Kidney tubule cell (primary cell): ENCODE measurements around the gene MTCL3.
"Not testable (repeated sequence)": the region's sequence is repeated elsewhere in the genome, so short reads cannot be mapped to it uniquely, and the experiment has no call there.

Experiments
- DNase-seq: peaks from one replicate; pipeline ENCODE4 v3.0.0-alpha.2; 2018; ENCODE audit warnings: low spot score

Gene MTCL3

DNA sequence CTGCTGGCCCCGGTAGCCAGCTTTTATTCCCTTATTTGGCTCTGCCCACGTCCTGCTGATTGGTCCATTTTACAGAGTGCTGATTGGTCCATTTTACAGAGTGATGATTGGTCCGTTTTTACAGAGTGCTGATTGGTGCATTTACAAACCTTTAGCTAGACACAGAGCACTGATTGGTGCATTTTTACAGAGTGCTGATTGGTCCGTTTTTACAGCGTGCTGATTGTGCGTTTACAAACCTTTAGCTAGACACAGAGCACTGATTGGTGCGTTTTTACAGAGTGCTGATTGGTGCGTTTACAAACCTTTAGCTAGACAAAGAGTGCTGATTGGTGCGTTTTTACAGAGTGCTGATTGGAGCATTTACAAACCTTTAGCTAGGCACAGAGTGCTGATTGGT lies 90.6 kb downstream of the MTCL3 start:
- not testable (repeated sequence) for DNase-seq

DNA sequence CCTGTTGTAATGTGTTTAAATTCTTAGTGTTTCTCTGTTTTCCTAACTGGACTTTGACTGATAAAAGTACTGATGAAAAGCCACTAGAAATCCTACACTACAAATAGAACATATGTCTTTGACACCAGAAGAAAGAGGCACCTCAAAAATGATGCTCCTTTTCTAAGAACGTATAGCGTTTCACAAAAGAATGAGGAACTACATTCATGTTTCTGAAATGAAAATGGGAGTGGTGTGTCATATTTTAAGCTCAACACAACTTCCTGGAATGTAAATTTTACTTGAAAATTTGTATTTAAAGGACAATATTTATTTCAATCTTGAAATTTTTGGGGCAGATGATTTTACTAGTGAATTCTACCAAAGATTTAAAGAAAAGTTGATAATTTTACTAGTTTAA lies 95.2 kb downstream of the MTCL3 start:
- DNase-seq, result peak; percentile 17
